ENCODE data around the gene REM1. TPM values are rescaled to one million over a fixed set of nuclear protein-coding genes. Genes with fewer than 3 reads are reported as not detected.

The REM1 gene
- total and polyA plus RNA-seq, 9 donors: 1.1 to 6.5 (median 2.6) TPM

DNA sequence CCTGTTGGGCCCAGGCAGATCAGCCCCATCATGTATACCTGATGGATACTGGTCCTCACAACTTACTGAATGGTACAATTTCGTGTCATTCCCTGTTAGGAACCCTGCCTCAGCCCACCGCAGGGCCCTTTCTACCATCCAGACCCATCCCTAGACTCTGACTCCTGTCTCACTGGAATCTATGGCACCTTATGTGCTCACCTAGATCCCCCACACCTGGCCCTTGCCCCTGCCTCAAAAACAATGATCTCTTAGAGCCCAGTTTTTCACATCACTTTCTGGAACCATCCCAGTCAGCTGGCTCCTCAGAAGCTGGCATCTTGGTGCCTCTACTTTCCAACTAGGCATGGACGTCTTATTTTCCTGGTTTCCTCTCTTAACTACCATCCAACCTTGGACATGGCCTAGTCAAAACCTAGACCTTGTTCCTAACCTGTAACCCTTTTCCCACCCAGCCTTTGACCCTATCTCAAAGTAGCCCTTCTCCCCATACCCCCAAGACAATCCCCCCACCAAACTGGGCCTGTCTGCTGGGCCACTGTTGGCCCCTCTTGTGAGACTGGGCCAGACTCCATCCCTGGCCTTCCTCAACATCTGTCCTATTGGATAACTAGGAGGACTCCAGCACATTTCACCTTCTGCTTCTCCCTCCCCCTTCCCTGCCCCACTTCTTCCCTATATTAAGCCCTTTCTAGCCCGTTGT lies 40.1 kb downstream of the REM1 start:
- DNase-seq: no peak
- H3K27me3 ChIP-seq: no peaks in the 10 kb centered on the region
- 6 to 14% (median 7%) methylated on average over 4 of the region's 4 CpGs for WGBS, 3 donors
- TF ChIP-seq, protein P1, sequence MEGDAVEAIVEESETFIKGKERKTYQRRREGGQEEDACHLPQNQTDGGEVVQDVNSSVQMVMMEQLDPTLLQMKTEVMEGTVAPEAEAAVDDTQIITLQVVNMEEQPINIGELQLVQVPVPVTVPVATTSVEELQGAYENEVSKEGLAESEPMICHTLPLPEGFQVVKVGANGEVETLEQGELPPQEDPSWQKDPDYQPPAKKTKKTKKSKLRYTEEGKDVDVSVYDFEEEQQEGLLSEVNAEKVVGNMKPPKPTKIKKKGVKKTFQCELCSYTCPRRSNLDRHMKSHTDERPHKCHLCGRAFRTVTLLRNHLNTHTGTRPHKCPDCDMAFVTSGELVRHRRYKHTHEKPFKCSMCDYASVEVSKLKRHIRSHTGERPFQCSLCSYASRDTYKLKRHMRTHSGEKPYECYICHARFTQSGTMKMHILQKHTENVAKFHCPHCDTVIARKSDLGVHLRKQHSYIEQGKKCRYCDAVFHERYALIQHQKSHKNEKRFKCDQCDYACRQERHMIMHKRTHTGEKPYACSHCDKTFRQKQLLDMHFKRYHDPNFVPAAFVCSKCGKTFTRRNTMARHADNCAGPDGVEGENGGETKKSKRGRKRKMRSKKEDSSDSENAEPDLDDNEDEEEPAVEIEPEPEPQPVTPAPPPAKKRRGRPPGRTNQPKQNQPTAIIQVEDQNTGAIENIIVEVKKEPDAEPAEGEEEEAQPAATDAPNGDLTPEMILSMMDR (IDR thresholded peaks at IDR 0.05): no peak
- no peak for TF ChIP-seq POLR2A (IDR thresholded peaks at IDR 0.05)
- no peak for TF ChIP-seq EP300 (IDR thresholded peaks at IDR 0.05)
- intact Hi-C loops (cut with DNase I): no loop called here
- H3K27ac ChIP-seq: peak overlapping the region; percentile 47 to 50
- H3K4me3 ChIP-seq: peak overlapping the region; percentile 91
- no peaks in the 10 kb centered on the region for H3K36me3 ChIP-seq
- no peaks in the 10 kb centered on the region for H3K9me3 ChIP-seq
- H3K4me1 ChIP-seq (ENCODE audit: insufficient read depth): peaks cover 10% of the 10 kb centered on the region

DNA sequence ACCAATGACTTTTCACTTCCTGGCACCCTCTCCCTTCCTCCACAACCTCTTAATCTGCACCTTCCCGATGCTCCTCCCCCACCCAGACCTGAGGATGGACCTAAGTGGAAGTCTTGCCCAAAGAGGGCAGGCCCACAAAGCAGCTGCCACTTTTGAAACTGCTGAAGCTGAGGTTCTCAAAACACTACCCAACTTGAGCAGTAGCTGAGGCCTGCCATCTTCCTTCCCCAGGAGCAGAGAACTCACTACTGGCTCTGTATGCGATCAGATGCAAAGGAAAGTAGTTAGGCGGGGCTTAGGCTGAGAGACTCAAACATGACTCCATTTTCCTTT lies 40.7 kb downstream of the REM1 start:
- H3K4me1 ChIP-seq (ENCODE audit: insufficient read depth): peaks cover 10% of the 10 kb centered on the region
- DNase-seq: no peak
- TF ChIP-seq EP300 (IDR thresholded peaks at IDR 0.05) (no peak), POLR2A (IDR thresholded peaks at IDR 0.05) (no peak)
- TF ChIP-seq, protein P1 (IDR thresholded peaks at IDR 0.05): no peak
- no peaks in the 10 kb centered on the region for H3K27me3 ChIP-seq
- peak overlapping the region; percentile 91 for H3K4me3 ChIP-seq
- H3K9me3 ChIP-seq: no peaks in the 10 kb centered on the region
- 71 to 83% (median 80%) methylated on average over 3 of the region's 3 CpGs for WGBS, 3 donors
- H3K27ac ChIP-seq: no peak overlapping the region
- intact Hi-C loops (cut with DNase I): no loop called here
- H3K36me3 ChIP-seq: no peaks in the 10 kb centered on the region

DNA sequence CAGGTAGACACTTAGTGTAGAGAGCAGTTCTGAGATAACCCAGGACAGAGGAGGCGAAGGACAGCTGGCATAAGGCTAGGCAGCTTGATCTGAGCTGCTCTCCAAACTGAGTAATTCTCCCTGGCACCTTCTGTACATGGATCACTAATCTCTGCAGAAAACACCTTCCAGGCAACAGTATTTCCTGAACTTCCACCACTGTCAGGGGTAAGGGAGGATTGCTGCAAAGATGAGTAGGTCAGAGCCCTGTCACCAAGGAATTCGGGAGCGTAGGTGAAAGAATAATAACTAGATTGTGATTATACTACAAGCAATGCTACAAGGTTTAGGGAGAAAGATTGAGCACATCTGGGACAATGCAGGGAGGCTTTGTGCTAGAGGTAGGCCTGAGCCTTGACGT lies 41.1 kb downstream of the REM1 start:
- DNase-seq: no peak
- intact Hi-C loops (cut with DNase I): no loop called here
- WGBS, 3 donors: 82 to 86% (median 83%) methylated on average over 4 of the region's 4 CpGs
- TF ChIP-seq POLR2A (IDR thresholded peaks at IDR 0.05): no peak
- TF ChIP-seq EP300 (IDR thresholded peaks at IDR 0.05): no peak
- TF ChIP-seq, protein P1 (IDR thresholded peaks at IDR 0.05): no peak
- H3K27ac ChIP-seq: no peak overlapping the region
- H3K4me3 ChIP-seq: peak overlapping the region; percentile 91
- peaks cover 10% of the 10 kb centered on the region for H3K4me1 ChIP-seq (ENCODE audit: insufficient read depth)
- no peaks in the 10 kb centered on the region for H3K27me3 ChIP-seq
- no peaks in the 10 kb centered on the region for H3K36me3 ChIP-seq
- H3K9me3 ChIP-seq: no peaks in the 10 kb centered on the region

DNA sequence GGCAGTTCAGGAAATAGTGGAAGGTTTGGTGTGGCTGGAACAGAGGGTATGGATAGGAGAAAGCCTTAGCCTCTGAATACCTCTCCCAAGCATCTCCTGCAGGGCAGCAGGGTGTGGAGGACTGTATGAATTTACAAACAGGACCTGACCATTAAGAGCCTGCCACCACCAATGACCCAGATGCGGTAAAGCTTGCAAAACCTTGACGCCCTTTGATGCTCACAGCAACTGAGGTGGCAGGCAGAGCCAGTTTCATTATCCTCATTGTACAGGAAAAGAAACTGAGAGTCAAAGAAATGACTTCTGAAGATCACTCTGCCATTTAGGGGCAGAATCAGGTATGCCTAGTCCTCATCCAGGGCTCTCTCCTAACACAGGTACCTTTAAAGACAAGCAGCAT lies 41.6 kb downstream of the REM1 start:
- DNase-seq: no peak
- no peak overlapping the region for H3K4me3 ChIP-seq
- no peaks in the 10 kb centered on the region for H3K27me3 ChIP-seq
- H3K9me3 ChIP-seq: no peaks in the 10 kb centered on the region
- 86 to 95% (median 92%) methylated on average over 2 of the region's 2 CpGs for WGBS, 3 donors
- H3K27ac ChIP-seq: no peak overlapping the region
- TF ChIP-seq POLR2A (IDR thresholded peaks at IDR 0.05): no peak
- TF ChIP-seq, protein P1 (IDR thresholded peaks at IDR 0.05): no peak
- no peak for TF ChIP-seq EP300 (IDR thresholded peaks at IDR 0.05)
- H3K36me3 ChIP-seq: no peaks in the 10 kb centered on the region
- intact Hi-C loops (cut with DNase I): no loop called here
- H3K4me1 ChIP-seq (ENCODE audit: insufficient read depth): peaks cover 10% of the 10 kb centered on the region

All from ovary (tissue), 9 donors.